Peyer's patch (tissue), 4 donors: ENCODE measurements around the gene FGF8.

Source experiments
- CTCF ChIP-seq, 6 experiments: fragments of 450-650 bp in 4 of 6; fragments of 200-600 bp in 2 of 6; sonication (generic) in 1 of 6; IDR thresholded peaks; one replicate each; pipeline ENCODE4 v1.5.1; 2017 to 2019; ENCODE audit warnings: antibody characterized with exemption in 6 of 6, mild to moderate bottlenecking in 3 of 6, moderate library complexity in 1 of 6
- POLR2A ChIP-seq, 2 donors: fragments of 450-650 bp; IDR thresholded peaks; one replicate each; pipeline ENCODE4 v1.5.1; 2017; ENCODE audit warnings: antibody characterized with exemption in 2 of 2, mild to moderate bottlenecking in 2 of 2, moderate library complexity in 2 of 2

GRCh38 chr10:101762736-101763135, 13.2 kb downstream of the FGF8 start:
- no peak for TF ChIP-seq CTCF (IDR thresholded peaks at IDR 0.05)
- TF ChIP-seq POLR2A (IDR thresholded peaks at IDR 0.05): no peak
